Hematopoietic multipotent progenitor cell treated with erythropoietin and hydrocortisone succinate and interleukin-3 and kit ligand, for 4 days (in vitro differentiated cells): ENCODE data around the gene HK1.
A peak's percentile ranks its signal among the peaks of the same experiment; 100 is the strongest.

Experiments
- DNase-seq: peaks from one replicate; pipeline ENCODE4 v3.0.0-alpha.2; 2015

Gene HK1

GRCh38 chr10:69379800-69380199 is 101.5 kb downstream of the HK1 start:
- DNase-seq, result no peak

DNA sequence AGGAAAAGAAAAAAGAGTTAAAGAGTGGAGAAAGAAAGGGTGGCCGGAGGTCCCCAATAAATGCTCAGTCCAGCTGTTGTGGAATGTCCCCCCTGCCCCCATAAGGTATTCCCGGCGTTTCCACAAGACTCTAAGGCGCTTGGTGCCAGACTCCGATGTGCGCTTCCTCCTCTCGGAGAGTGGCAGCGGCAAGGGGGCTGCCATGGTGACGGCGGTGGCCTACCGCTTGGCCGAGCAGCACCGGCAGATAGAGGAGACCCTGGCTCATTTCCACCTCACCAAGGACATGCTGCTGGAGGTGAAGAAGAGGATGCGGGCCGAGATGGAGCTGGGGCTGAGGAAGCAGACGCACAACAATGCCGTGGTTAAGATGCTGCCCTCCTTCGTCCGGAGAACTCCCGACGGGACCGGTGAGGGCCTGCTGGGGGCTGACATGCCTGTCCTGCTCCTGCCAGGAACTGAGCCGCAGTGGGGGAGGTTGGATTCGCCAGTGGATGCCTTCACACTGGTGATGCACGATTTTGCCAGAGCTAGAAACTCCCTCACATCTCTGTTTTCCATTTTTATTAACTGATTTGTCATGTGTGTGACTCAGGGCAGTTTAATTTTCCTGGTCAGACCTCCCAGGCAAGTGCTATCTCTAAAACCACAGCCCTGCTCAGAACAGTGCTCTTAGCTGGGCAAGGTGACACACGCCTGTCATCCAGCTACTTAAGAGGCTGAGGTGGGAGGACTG is 104.3 kb downstream of the HK1 start:
- DNase-seq, result no peak

- no peak for DNase-seq
Measured at GRCh38 chr10:69383558-69383957, 105.3 kb downstream of the HK1 start.

DNA sequence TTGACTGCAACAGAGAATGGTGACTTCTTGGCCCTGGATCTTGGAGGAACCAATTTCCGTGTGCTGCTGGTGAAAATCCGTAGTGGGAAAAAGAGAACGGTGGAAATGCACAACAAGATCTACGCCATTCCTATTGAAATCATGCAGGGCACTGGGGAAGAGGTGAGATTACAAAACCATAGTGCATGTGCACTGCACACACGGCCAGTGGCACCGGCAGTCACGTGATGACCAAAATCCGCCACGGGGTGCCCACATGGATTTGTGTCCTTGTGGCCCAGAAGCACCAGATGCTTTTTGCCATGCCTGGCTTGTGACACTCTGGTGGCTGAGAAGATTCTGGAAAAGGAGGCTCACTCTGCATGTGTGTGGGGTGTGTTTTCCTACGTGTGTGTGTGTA is 106.0 kb downstream of the HK1 start:
- DNase-seq, result no peak

DNA sequence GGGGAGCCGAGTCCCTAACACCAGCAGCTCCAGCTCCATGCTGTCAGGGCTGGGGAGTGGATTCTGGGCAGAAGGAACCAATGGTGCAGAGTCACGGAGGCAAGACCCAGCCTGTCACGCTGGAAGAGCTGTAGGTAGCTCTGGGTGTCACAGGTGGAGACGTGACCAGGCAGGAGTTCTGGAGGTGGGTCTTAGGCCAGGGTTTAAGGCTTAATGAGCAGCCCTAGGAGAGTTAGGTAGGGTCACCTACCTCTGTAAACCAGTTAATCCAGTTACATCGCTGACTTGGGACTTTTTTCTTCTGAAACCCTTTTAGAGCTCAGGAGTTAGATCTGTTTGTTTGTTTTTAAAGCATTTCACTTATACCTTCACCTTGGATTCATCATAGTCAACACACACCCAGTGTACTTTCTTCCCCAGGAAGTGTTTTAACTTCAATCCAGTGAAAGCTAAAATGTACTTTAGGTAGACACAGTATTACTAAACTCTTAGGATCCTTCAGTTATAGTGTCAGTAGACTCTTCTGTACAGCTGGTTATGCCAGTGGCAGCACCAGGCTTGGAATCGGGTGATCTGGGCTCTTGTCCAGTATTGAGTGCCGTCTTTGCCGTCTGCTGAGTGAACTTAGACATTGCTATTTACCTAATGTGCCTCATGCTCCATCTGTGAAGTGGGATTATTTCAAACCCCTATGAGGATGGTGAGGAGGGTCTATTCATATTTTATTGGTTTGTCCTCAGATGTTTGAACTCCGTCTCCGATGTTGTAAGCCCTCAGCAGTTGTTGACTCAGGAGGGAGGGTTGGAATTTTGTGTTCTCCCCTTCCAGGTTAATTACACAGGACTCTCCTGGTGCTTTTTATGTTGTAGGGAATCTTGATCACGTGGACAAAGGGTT is 107.4 kb downstream of the HK1 start:
- DNase-seq, result no peak

GRCh38 chr10:69387500-69387899 is 109.2 kb downstream of the HK1 start:
- DNase-seq, result no peak

DNA sequence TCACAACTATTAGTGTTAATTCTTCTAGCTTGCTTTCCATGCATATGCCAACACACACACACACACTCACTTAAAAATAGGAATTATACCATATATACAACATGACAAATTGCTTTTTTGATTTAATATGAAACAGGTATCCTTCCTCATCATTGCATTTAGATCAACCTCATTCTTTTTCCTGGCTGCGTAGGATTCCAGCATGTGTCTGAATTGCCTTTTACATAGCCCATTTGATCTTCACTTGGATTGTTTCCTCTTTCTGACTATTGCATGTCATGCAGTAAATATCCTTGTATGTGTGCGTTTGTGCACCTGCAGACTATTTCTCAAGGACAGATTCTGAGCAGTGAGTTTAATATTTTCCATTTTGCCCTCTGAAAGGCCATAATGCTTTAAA is 110.2 kb downstream of the HK1 start:
- no peak for DNase-seq

- peak; percentile 83 for DNase-seq
Measured at GRCh38 chr10:69389827-69390490, 111.7 kb downstream of the HK1 start.

DNA sequence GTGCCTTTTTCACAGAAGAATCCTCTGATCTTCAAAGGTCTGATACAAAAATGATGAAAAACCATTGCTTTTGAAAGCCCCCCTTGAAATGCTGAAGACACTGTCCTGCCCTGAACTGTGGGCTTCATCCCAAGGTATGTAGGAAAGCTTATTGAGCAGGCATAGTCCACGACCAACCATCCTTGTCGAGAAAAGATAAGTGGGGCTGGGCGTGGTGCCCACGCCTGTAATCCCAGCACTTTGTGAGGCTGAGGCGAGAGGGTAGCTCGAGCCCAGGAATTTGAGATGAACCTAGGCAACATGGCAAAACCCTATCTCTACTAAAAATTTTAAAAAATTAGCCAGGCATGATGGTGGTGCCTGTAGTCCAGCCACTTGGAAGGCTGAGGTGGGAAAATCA is 112.9 kb downstream of the HK1 start:
- no peak for DNase-seq

GRCh38 chr10:69392481-69393000 is 114.2 kb downstream of the HK1 start:
- DNase-seq, result peak; percentile 94

DNA sequence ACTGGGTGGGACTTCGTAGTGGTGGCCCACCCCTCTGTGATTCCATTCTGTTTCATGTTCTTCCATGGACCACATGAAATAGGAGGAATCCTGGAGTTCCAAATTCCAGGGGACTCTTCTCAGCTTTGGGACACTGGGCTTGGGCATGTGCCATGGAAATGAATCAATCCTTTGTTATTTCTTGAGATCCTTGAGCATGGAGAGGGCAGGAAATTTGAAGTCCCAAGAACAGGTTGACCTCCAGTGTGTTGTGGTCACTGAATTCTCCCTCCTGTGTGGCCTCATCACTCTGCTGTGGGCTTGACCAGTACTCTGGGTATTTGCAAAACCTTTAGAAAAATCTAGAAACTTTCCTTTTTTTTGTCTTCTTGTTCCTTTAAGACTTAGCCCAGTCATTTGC is 115.7 kb downstream of the HK1 start:
- no peak for DNase-seq

GRCh38 chr10:69397972-69398371 is 119.7 kb downstream of the HK1 start:
- no peak for DNase-seq

DNA sequence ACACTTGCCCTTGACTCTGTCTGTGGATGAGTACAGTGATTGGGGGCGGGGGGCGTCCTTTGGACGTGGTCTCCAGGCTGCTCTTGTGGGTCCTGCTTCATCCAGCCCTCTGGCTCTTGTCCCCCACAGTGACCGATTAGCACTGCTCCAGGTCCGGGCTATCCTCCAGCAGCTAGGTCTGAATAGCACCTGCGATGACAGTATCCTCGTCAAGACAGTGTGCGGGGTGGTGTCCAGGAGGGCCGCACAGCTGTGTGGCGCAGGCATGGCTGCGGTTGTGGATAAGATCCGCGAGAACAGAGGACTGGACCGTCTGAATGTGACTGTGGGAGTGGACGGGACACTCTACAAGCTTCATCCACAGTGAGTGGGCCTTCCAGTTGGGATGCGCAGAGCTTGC is 120.2 kb downstream of the HK1 start:
- DNase-seq, result no peak

- no peak for DNase-seq
Measured at GRCh38 chr10:69400936-69401335, 122.6 kb downstream of the HK1 start.

GRCh38 chr10:69401416-69401815 is 123.1 kb downstream of the HK1 start:
- no peak for DNase-seq

DNA sequence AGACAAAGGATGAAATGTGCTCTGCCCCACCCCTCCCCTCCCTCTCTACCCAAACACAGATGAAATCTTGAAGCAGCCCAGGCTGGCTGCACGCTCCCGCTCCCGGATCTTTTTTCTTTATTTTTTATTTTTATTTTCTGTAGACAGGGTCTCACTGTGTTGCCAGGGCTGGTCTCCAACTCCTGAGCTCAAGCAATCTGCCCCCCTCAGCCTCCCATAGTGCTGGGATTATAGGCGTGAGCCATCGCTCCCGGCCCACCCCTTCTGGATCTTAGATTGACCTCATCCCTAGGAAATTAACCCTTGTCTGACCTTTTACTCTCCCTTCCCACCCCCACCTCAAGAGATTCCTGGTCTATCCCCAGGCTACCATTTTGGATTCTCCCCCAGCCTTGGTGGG is 124.1 kb downstream of the HK1 start:
- no peak for DNase-seq

DNA sequence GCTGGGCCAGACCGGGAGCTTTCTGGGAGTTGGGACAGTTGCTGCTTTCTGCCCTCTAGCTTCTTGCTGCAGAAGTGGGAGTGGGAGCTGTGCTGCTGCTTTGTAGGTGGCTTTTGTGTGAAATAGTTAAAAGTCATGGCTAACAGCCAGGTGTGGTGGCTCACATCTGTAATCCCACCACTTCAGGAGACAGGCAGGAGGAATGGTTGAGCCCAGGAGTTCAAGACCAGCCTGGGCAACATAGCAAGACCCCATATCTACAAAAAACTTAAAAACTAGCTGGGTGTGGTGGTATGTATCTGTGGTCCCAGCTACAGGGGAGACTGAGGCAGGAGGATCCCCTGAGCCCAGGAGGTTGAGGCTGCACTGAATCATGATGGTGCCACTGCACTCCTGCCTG is 124.8 kb downstream of the HK1 start:
- DNase-seq, result no peak

- no peak for DNase-seq
Measured at GRCh38 chr10:69403519-69403918, 125.2 kb downstream of the HK1 start.

GRCh38 chr10:69404786-69405185 is 126.5 kb downstream of the HK1 start:
- no peak for DNase-seq

DNA sequence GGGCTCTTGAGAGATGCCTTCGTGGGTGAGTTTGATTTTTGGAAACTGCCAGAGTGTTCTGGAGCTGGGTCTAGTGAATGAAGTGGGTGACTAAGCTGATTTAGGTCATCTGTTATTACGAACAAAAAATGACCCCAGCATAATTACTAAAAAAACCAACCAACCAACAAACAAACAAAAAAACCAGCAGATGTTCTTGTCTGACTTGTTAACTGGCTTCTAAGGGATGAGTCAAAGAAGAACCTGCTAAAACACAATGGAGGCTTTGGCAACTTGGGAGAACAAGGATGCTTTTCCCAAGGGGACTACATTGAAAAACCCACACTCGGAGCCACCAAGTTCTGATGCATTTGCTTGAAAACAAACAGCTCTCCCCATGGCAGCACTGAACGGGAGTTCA is 126.9 kb downstream of the HK1 start:
- DNase-seq, result no peak

- DNase-seq, result no peak
Measured at GRCh38 chr10:69406302-69406811, 128.1 kb downstream of the HK1 start.

GRCh38 chr10:69406816-69407580 is 128.7 kb downstream of the HK1 start:
- no peak for DNase-seq
